ENCODE measurements around the gene TNRC6C.

- TF ChIP-seq EHMT2 (IDR thresholded peaks at IDR 0.05) (no peak), POLR2A (conservative IDR thresholded peaks at IDR 0.05) (no peak), ZBTB2 (IDR thresholded peaks at IDR 0.05) (no peak), GABPB1 (CRISPR knock-in tag; IDR thresholded peaks at IDR 0.05) (no peak), CHD2 (IDR thresholded peaks at IDR 0.05; ENCODE audit: low read depth, low read length) (no peak), ZNF655 (CRISPR knock-in tag; IDR thresholded peaks at IDR 0.05) (no peak), MTF1 (CRISPR knock-in tag; IDR thresholded peaks at IDR 0.05; ENCODE audit: borderline replicate concordance) (no peak), ZBTB11 (CRISPR knock-in tag; IDR thresholded peaks at IDR 0.05) (no peak), TCF3 (CRISPR knock-in tag; IDR thresholded peaks at IDR 0.05) (no peak), SPI1 (IDR thresholded peaks at IDR 0.05; ENCODE audit: borderline replicate concordance, low read depth, low read length) (no peak), LEF1 (IDR thresholded peaks at IDR 0.05) (no peak)
Measured at GRCh38 chr17:77915594-77916021, 42.9 kb upstream of the TNRC6C start.
